Suprapubic skin (tissue), 4 donors: ENCODE data around the gene PACRG.

ENCODE experiments used
- CTCF ChIP-seq, 2 donors: fragments of 200-600 bp in 1 of 2; fragments of 450-650 bp in 1 of 2; sonication (generic) in 1 of 2; IDR thresholded peaks; one replicate each; pipeline ENCODE4 v1.5.1; 2016 to 2019; ENCODE audit warnings: antibody characterized with exemption in 2 of 2, mild to moderate bottlenecking in 1 of 2, moderate library complexity in 1 of 2
- EP300 ChIP-seq: sonication (generic); formaldehyde crosslinking; IDR thresholded peaks from one replicate; pipeline ENCODE4 v1.6.1; 2017; ENCODE audit warnings: antibody characterized with exemption
- POLR2A ChIP-seq, 2 donors: fragments of 450-650 bp; IDR thresholded peaks; one replicate each; pipeline ENCODE4 v1.6.1; 2017; ENCODE audit warnings: antibody characterized with exemption in 2 of 2, mild to moderate bottlenecking in 2 of 2, moderate library complexity in 2 of 2
- POLR2AphosphoS5 ChIP-seq, 3 donors: sonication (generic); formaldehyde crosslinking; IDR thresholded peaks; one replicate each; pipeline ENCODE4 v1.6.1; 2017; ENCODE audit warnings: antibody characterized with exemption in 3 of 3

- TF ChIP-seq POLR2A (IDR thresholded peaks at IDR 0.05), result no peak
- no peak for TF ChIP-seq CTCF (IDR thresholded peaks at IDR 0.05)
- no peak for TF ChIP-seq POLR2AphosphoS5 (IDR thresholded peaks at IDR 0.05)
- TF ChIP-seq EP300, result no peak
These were observed 840 bp upstream of the PACRG start for GRCh38 chr6:162726947-162727321.
